Esophagus muscularis mucosa (tissue), 4 donors: Measurements from ENCODE around the gene ST8SIA6. TPM values are rescaled to one million over a fixed set of nuclear protein-coding genes. Genes with fewer than 3 reads are reported as not detected.
"Not testable (repeated sequence)": the region's sequence is repeated elsewhere in the genome, so short reads cannot be mapped to it uniquely, and the experiment has no call there.

ENCODE experiments used
- DNase-seq: peaks from one replicate; pipeline ENCODE4 v3.0.0-alpha.2; 2017; ENCODE audit errors: extremely low spot score
- H3K27ac ChIP-seq, 4 donors: fragments of 200-600 bp; sonication (generic); replicated peaks in 1 of 4; 1 replicate in 3 of 4; 2 replicates in 1 of 4; pipeline ENCODE4 v1.5.1; 2016 to 2019; ENCODE audit warnings: mild to moderate bottlenecking in 1 of 4
- H3K27me3 ChIP-seq, 4 donors: fragments of 200-600 bp; sonication (generic); one replicate each; pipeline versions ENCODE4 v1.5.1 to v1.6.0; 2016 to 2019
- H3K36me3 ChIP-seq, 4 donors: fragments of 200-600 bp; sonication (generic); one replicate each; pipeline ENCODE4 v1.5.1; 2016 to 2019
- H3K4me1 ChIP-seq, 4 donors: fragments of 200-600 bp; sonication (generic); one replicate each; pipeline ENCODE4 v1.5.1; 2016 to 2019
- H3K4me3 ChIP-seq, 4 donors: fragments of 200-600 bp; sonication (generic); 1 replicate in 2 of 4; 2 replicates in 2 of 4; pipeline ENCODE4 v1.5.1; 2016 to 2019; ENCODE audit warnings: mild to moderate bottlenecking in 4 of 4, moderate library complexity in 1 of 4
- H3K9me3 ChIP-seq, 4 donors: fragments of 200-600 bp; sonication (generic); 1 replicate in 3 of 4; 2 replicates in 1 of 4; pipeline ENCODE4 v1.5.1; 2016 to 2019
- EP300 ChIP-seq: sonication (generic); formaldehyde crosslinking; IDR thresholded peaks from one replicate; pipeline ENCODE4 v1.6.1; 2017; ENCODE audit warnings: antibody characterized with exemption
- POLR2A ChIP-seq: fragments of 450-650 bp; IDR thresholded peaks from one replicate; pipeline ENCODE4 v1.6.1; 2017; ENCODE audit warnings: antibody characterized with exemption, moderate library complexity, mild to moderate bottlenecking, low read depth
- POLR2AphosphoS5 ChIP-seq, 2 donors: sonication (generic); formaldehyde crosslinking; IDR thresholded peaks; one replicate each; pipeline ENCODE4 v1.6.1; 2017; ENCODE audit warnings: antibody characterized with exemption in 2 of 2
- WGBS: methylation state at CpG from one replicate; pipeline ENCODE4 v1.1.5; 2018; 5-methylcytosine and 5-hydroxymethylcytosine counted together
- intact Hi-C: fragments of 100-400 bp; cut with DNase I; formaldehyde crosslinking; loops from one replicate; pipeline ENCODE4 v1.15.1; 2023
- total RNA-seq, 4 donors: library from RNA; depleted of rRNA; stranded (reverse); fragments of >200 nt; gene quantifications; one replicate each; pipeline versions ENCODE4 v1.1.0 to v1.2.1, GENCODE V29; 2016
- TF ChIP-seq, protein P1 (sequence below), 3 experiments: fragments of 200-600 bp in 2 of 3; fragments of 450-650 bp in 1 of 3; sonication (generic) in 2 of 3; IDR thresholded peaks; one replicate each; pipeline ENCODE4 v1.5.1; 2017 to 2019; ENCODE audit warnings: antibody characterized with exemption in 3 of 3, mild to moderate bottlenecking in 2 of 3, moderate library complexity in 1 of 3

Gene ST8SIA6
- total RNA-seq, 4 donors from 2014 or later, result 1.2 to 1.8 (median 1.3) TPM

DNA sequence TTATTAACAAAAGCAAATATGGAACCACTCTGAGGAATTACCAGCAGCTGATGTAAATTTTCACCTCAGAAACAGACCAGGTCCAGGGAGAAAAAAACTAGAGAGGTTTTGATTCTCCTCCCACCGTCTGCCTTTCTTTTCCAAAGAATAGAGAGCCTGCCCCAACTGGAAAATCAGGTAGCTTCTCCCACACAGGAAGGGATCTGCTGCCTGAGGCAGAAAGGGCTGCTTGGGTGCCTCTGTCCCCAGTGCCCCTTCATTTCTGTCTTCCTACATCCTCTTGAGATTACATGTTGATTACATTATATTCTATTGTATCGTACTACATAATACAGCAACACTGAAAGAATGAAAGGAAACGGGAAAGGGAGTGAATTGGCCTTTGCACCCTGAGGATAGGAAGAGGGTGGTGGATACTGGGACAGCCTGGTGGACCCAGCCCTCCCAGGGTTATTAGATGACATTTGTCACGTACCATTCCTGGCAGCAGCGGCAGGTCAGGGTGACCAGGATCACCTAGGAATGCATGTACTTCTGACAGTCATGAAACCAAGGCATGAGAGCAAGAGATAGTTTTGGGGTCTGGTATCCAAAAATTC is 8.9 kb downstream of the ST8SIA6 start:
- 46% methylated on average over 5 of the region's 5 CpGs for WGBS
- H3K36me3 ChIP-seq, result peaks cover 0 to 8% (median 0%) of the 10 kb centered on the region in 4 donors

DNA sequence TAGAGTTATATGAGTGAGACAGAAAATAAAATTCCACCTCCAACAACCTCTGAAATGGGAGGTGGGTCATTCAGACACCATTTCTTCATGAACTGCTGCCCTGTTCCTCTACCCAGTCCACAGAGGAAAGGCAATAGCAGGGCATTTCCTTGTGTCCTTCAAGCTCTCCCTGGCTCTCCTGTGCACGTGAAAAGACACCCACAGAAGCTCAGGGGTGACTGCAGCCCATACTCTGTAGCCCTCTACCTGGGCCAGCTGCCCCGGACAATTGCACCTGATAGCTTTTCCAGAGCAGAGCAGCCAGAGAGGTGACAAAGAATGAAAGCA is 10.0 kb downstream of the ST8SIA6 start:
- Histone ChIP-seq H3K36me3 (no peaks in the 10 kb centered on the region), H3K9me3 (peaks cover 0 to 14% (median 8%) of the 10 kb centered on the region in 4 donors), H3K4me1 (peaks cover 0 to 13% (median 4%) of the 10 kb centered on the region in 4 donors), H3K4me3 (no peak overlapping the region), H3K27me3 (peaks cover 0 to 29% (median 0%) of the 10 kb centered on the region in 4 donors), H3K27ac (no peak overlapping the region)
- DNase-seq, result no peak
- TF ChIP-seq, protein P1, sequence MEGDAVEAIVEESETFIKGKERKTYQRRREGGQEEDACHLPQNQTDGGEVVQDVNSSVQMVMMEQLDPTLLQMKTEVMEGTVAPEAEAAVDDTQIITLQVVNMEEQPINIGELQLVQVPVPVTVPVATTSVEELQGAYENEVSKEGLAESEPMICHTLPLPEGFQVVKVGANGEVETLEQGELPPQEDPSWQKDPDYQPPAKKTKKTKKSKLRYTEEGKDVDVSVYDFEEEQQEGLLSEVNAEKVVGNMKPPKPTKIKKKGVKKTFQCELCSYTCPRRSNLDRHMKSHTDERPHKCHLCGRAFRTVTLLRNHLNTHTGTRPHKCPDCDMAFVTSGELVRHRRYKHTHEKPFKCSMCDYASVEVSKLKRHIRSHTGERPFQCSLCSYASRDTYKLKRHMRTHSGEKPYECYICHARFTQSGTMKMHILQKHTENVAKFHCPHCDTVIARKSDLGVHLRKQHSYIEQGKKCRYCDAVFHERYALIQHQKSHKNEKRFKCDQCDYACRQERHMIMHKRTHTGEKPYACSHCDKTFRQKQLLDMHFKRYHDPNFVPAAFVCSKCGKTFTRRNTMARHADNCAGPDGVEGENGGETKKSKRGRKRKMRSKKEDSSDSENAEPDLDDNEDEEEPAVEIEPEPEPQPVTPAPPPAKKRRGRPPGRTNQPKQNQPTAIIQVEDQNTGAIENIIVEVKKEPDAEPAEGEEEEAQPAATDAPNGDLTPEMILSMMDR (IDR thresholded peaks at IDR 0.05), result no peak
- TF ChIP-seq EP300 (no peak), POLR2A (no peak), POLR2AphosphoS5 (IDR thresholded peaks at IDR 0.05) (no peak)
- intact Hi-C loops, result no loop called here
- WGBS, result 69% methylated on average over 2 of the region's 2 CpGs

More for the DNA sequence above, 8.9 kb downstream of the ST8SIA6 start:
- intact Hi-C loops, result no loop called here
- H3K4me3 ChIP-seq, result no peak overlapping the region
- no peak overlapping the region for H3K27ac ChIP-seq
- DNase-seq, result no peak
- peaks cover 0 to 20% (median 0%) of the 10 kb centered on the region in 4 donors for H3K27me3 ChIP-seq
- peaks cover 0 to 25% (median 17%) of the 10 kb centered on the region in 4 donors for H3K9me3 ChIP-seq
- TF ChIP-seq POLR2AphosphoS5 (IDR thresholded peaks at IDR 0.05) (no peak), POLR2A (no peak), EP300 (no peak)
- TF ChIP-seq, protein P1 (IDR thresholded peaks at IDR 0.05), result no peak
- H3K4me1 ChIP-seq, result peaks cover 0 to 13% (median 4%) of the 10 kb centered on the region in 4 donors

DNA sequence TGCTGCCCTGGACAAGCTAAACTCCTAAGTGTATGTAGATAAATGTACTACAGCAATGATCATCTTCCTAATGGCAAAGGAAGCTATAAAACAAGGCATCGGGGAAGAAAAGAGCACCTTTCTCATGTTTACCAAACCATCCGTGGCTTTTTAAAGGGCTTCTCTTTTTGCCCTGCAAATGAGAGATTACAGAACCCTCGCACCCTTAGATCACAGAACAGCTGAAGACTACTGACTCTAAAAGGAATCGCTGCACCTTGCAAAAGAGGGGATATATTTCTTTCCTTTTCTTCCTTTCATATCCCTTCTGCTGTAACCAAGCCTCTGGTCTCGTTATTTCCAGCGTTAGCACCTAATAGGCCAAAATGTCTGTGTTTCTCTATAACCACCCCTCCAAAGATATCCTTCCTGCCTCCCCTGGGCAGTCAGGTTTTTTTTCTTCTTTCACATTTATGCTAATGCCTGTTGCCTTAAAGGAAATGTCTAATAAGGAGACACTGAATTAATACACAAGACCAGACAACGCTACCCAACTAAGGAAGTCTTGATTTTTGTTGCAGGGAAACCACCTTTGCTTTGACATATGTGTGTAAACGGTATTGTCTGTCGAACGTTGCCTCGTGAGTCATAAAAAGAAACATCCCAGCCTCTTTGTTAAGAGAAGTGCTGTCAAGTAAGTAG is 10.5 kb downstream of the ST8SIA6 start:
- no peak overlapping the region for H3K27ac ChIP-seq
- peaks cover 0 to 13% (median 4%) of the 10 kb centered on the region in 4 donors for H3K4me1 ChIP-seq
- no peaks in the 10 kb centered on the region for H3K36me3 ChIP-seq
- intact Hi-C loops, result no loop called here
- no peak for TF ChIP-seq EP300
- TF ChIP-seq POLR2A, result no peak
- TF ChIP-seq, protein P1 (IDR thresholded peaks at IDR 0.05), result no peak
- no peak for TF ChIP-seq POLR2AphosphoS5 (IDR thresholded peaks at IDR 0.05)
- 58% methylated on average over 11 of the region's 11 CpGs for WGBS
- no peak for DNase-seq
- peaks cover 0 to 29% (median 0%) of the 10 kb centered on the region in 4 donors for H3K27me3 ChIP-seq
- no peak overlapping the region for H3K4me3 ChIP-seq
- H3K9me3 ChIP-seq, result peaks cover 0 to 11% (median 4%) of the 10 kb centered on the region in 4 donors

DNA sequence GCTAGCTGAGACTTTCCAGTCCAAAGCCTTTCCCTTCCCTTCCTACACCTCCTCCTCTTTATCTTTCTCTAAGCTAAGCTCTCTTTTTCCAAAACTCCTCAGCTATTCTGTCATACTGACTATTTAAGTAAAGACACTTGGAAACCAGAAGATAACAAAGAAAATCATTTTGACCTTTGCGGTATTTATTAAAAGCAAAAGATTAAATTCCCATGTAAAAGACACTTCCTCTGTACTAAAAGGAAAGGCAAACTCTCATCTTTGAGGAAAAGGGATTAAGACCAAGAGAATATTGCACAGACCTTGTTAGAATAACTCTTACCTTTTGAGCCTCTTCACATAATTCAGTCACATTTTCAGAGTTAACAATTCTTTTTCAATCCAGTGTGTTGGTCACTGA is 15.8 kb downstream of the ST8SIA6 start:
- intact Hi-C loops, result no loop called here
- no peak for DNase-seq
- no peaks in the 10 kb centered on the region for H3K36me3 ChIP-seq
- no peak for TF ChIP-seq EP300
- no peak for TF ChIP-seq POLR2AphosphoS5 (IDR thresholded peaks at IDR 0.05)
- no peak for TF ChIP-seq POLR2A
- TF ChIP-seq, protein P1 (IDR thresholded peaks at IDR 0.05), result no peak
- peaks cover 0 to 44% (median 0%) of the 10 kb centered on the region in 4 donors for H3K27me3 ChIP-seq
- no peaks in the 10 kb centered on the region for H3K4me1 ChIP-seq
- H3K4me3 ChIP-seq, result no peak overlapping the region
- WGBS, result 68% methylated on average over 1 of the region's 1 CpG
- no peaks in the 10 kb centered on the region for H3K9me3 ChIP-seq
- no peak overlapping the region for H3K27ac ChIP-seq

DNA sequence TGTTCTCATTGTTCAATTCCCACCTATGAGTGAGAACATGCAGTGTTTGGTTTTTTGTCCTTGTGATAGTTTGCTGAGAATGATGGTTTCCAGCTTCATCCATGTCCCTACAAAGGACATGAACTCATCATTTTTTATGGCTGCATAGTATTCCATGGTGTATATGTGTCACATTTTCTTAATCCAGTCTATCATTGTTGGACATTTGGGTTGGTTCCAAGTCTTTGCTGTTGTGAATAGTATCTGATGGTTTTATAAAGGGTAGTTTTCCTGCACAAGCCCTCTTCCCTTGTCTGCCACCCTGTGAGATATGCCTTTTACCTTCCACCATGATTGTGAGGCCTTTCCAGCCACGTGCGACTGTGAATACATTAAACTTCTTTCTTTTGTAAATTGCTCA is 17.8 kb downstream of the ST8SIA6 start:
- DNase-seq, H3K27ac ChIP-seq, H3K4me3 ChIP-seq, H3K4me1 ChIP-seq, H3K36me3 ChIP-seq, intact Hi-C loops, H3K9me3 ChIP-seq: not testable (repeated sequence)
- H3K27me3 ChIP-seq, result peaks cover 0 to 48% (median 0%) of the 10 kb centered on the region in 4 donors
- 97% methylated on average over 2 of the region's 2 CpGs for WGBS
